Mesendoderm (in vitro differentiated cells): ENCODE results near the gene GLI3.

Source experiments
- DNase-seq: peaks from one replicate; pipeline ENCODE4 v3.0.0; 2013
- H2AK5ac ChIP-seq: 2 replicates; pipeline ENCODE4 v1.6.1; 2013; ENCODE audit warnings: low read length, inconsistent platforms
- H2BK120ac ChIP-seq: 2 replicates; pipeline ENCODE4 v1.6.1; 2013; ENCODE audit warnings: low read depth, mild to moderate bottlenecking, low read length, moderate library complexity, mixed read lengths
- H2BK15ac ChIP-seq: replicated peaks from 2 replicates; pipeline ENCODE4 v1.6.1; 2013; ENCODE audit warnings: low read depth, mild to moderate bottlenecking, moderate library complexity
- H2BK5ac ChIP-seq: 2 replicates; pipeline ENCODE4 v1.6.1; 2013; ENCODE audit warnings: low read length, inconsistent platforms
- H3K18ac ChIP-seq: 2 replicates; pipeline ENCODE4 v1.6.1; 2013; ENCODE audit warnings: mild to moderate bottlenecking, low read length, mixed read lengths
- H3K23ac ChIP-seq: one replicate; pipeline ENCODE4 v1.6.1; 2013; ENCODE audit warnings: low read length
- H3K27ac ChIP-seq: 2 replicates; pipeline ENCODE4 v1.5.1; 2013; ENCODE audit warnings: low read depth, mild to moderate bottlenecking, inconsistent platforms, low read length, moderate library complexity
- H3K27me3 ChIP-seq: 2 replicates; pipeline ENCODE4 v1.6.1; 2013; ENCODE audit warnings: low read length, control low read depth, mild to moderate bottlenecking, inconsistent platforms; ENCODE audit not compliant: insufficient read depth, poor library complexity
- H3K36me3 ChIP-seq: 2 replicates; pipeline ENCODE4 v1.6.1; 2013; ENCODE audit warnings: low read length, inconsistent platforms; ENCODE audit not compliant: control insufficient read depth, insufficient read depth
- H3K4ac ChIP-seq: one replicate; pipeline ENCODE4 v1.6.1; 2013; ENCODE audit warnings: low read depth, mild to moderate bottlenecking, low read length, moderate library complexity
- H3K4me1 ChIP-seq: 2 replicates; pipeline ENCODE4 v1.6.1; 2013; ENCODE audit warnings: low read depth, low read length, inconsistent platforms; ENCODE audit not compliant: control insufficient read depth
- H3K4me2 ChIP-seq: 2 replicates; pipeline ENCODE4 v1.6.1; 2013; ENCODE audit warnings: low read length
- H3K4me3 ChIP-seq: 2 replicates; pipeline ENCODE4 v1.5.1; 2013; ENCODE audit warnings: mild to moderate bottlenecking, low read length
- H3K56ac ChIP-seq: one replicate; pipeline ENCODE4 v1.6.1; 2013; ENCODE audit warnings: low read length
- H3K79me1 ChIP-seq: 2 replicates; pipeline ENCODE4 v1.6.1; 2013; ENCODE audit warnings: low read length, inconsistent platforms
- H3K79me2 ChIP-seq: 2 replicates; pipeline ENCODE4 v1.6.1; 2013; ENCODE audit warnings: mild to moderate bottlenecking, low read length; ENCODE audit not compliant: control insufficient read depth, insufficient read depth
- H3K9ac ChIP-seq: 2 replicates; pipeline ENCODE4 v1.6.1; 2013; ENCODE audit warnings: low read length, inconsistent platforms
- H4K5ac ChIP-seq: one replicate; pipeline ENCODE4 v1.6.1; 2013; ENCODE audit warnings: low read length
- H4K8ac ChIP-seq: one replicate; pipeline ENCODE4 v1.6.1; 2013; ENCODE audit warnings: low read depth, mild to moderate bottlenecking, control low read depth, low read length, moderate library complexity
- WGBS: extraction: QIAGEN DNeasy Blood & Tissue Kit; methylation state at CpG from one replicate; pipeline ENCODE4 v1.1.7; 2013; ENCODE audit warnings: low lambda C conversion rate, missing lambda C conversion rate; ENCODE audit not compliant: insufficient coverage; ENCODE audit errors: extremely low coverage; 5-methylcytosine and 5-hydroxymethylcytosine counted together

GLI3 gene

DNA sequence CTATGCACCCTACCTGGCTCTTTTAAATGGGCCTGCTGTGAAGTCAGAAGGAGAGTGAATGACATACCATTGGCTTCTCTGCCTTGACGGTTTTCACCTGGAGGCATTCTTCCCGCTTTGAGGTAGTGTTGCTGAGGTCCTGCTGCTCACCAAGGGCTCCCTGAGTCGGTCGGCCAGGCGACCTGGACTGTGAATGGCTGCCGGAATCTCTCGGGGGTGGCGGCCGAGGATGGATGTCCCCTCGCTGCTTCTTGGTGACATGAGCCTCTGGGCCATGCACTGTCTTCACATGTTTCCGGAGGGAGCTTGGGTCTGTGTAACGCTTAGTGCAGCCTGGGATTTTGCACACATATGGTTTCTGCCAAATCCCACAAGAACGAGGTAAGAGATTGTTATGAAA lies 264.7 kb downstream of the GLI3 start:
- no peak overlapping the region for H3K4me2 ChIP-seq
- no peak overlapping the region for H3K9ac ChIP-seq
- no peaks in the 10 kb centered on the region for H3K27me3 ChIP-seq
- no peaks in the 10 kb centered on the region for H3K79me1 ChIP-seq
- H3K79me2 ChIP-seq: no peaks in the 10 kb centered on the region
- H2AK5ac ChIP-seq: no peak overlapping the region
- no peak overlapping the region for H3K23ac ChIP-seq
- H3K4me3 ChIP-seq: no peak overlapping the region
- H3K27ac ChIP-seq: no peak overlapping the region
- no peak overlapping the region for H4K5ac ChIP-seq
- no peak overlapping the region for H3K18ac ChIP-seq
- H2BK5ac ChIP-seq: no peak overlapping the region
- H3K4me1 ChIP-seq: no peaks in the 10 kb centered on the region
- no peak overlapping the region for H3K56ac ChIP-seq
- DNase-seq: no peak
- no peak overlapping the region for H4K8ac ChIP-seq
- no peak overlapping the region for H2BK15ac ChIP-seq
- no peaks in the 10 kb centered on the region for H3K36me3 ChIP-seq
- no peak overlapping the region for H2BK120ac ChIP-seq
- no peak overlapping the region for H3K4ac ChIP-seq
- no CpG with 5 or more reads among the region's 13 CpGs for WGBS

DNA sequence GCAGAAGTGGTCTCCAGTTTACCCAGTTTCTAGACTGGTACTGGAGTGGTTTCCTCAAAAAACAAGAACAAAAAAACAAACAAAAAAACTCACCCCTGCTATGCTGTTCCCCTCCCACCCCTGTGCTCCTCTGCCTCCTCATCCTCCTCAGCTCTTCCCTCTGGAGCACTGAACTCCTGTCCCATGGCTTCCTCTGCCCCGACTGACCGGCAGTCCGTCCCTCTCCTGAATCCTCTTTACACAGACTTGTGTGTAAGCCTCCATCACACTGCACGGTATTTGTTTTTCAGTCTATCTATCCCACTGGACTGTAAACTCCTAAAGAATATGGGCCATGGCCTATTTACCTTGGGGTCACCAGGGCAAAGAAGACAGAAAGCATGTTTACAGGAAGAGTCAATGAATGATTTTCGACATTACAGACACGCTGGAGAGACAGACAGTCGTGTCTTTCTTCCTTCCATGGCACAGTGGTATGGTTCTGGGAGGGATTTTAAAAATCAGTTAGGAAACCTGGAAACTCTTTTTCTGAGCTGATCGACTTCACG lies 265.3 kb downstream of the GLI3 start:
- no peak overlapping the region for H3K4me3 ChIP-seq
- no peak overlapping the region for H3K4ac ChIP-seq
- H3K23ac ChIP-seq: no peak overlapping the region
- no peak overlapping the region for H2BK5ac ChIP-seq
- no peak overlapping the region for H4K5ac ChIP-seq
- no peak overlapping the region for H3K4me2 ChIP-seq
- no peak overlapping the region for H2BK15ac ChIP-seq
- no peak overlapping the region for H3K56ac ChIP-seq
- no peaks in the 10 kb centered on the region for H3K27me3 ChIP-seq
- no peak overlapping the region for H2AK5ac ChIP-seq
- H3K9ac ChIP-seq: no peak overlapping the region
- no peaks in the 10 kb centered on the region for H3K36me3 ChIP-seq
- no peak overlapping the region for H4K8ac ChIP-seq
- no peak overlapping the region for H3K27ac ChIP-seq
- no CpG with 5 or more reads among the region's 9 CpGs for WGBS
- no peaks in the 10 kb centered on the region for H3K79me2 ChIP-seq
- no peaks in the 10 kb centered on the region for H3K4me1 ChIP-seq
- H3K79me1 ChIP-seq: no peaks in the 10 kb centered on the region
- H3K18ac ChIP-seq: no peak overlapping the region
- H2BK120ac ChIP-seq: no peak overlapping the region
- DNase-seq: no peak

DNA sequence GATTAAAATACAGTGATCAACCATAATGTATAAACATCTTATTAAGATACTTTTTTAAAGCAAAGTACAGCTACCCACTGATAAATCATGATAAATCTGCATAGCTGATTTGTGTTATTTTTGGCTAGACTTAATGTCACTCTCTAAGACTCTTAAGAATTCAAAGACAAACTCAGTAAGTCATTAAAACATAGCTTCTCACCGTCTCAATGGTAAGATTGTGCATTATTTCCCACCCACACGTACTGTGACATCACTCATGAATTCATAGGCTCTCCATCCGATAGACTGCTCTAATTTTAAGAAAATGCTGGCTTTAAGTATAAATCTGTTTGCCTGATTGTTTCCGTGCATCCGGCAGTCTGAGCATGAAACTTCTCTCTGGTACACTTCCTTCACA lies 266.1 kb downstream of the GLI3 start:
- Histone ChIP-seq H3K56ac (no peak overlapping the region), H2BK120ac (no peak overlapping the region), H3K79me2 (no peaks in the 10 kb centered on the region), H3K4me2 (no peak overlapping the region), H2BK5ac (no peak overlapping the region), H3K36me3 (no peaks in the 10 kb centered on the region), H3K4ac (no peak overlapping the region), H3K27me3 (no peaks in the 10 kb centered on the region), H2AK5ac (no peak overlapping the region), H3K9ac (no peak overlapping the region), H3K18ac (no peak overlapping the region), H3K4me1 (no peaks in the 10 kb centered on the region), H3K79me1 (no peaks in the 10 kb centered on the region), H3K4me3 (no peak overlapping the region), H4K8ac (no peak overlapping the region), H4K5ac (no peak overlapping the region), H3K27ac (no peak overlapping the region), H3K23ac (no peak overlapping the region), H2BK15ac (no peak overlapping the region)
- WGBS: no CpG with 5 or more reads among the region's 5 CpGs
- DNase-seq: no peak

DNA sequence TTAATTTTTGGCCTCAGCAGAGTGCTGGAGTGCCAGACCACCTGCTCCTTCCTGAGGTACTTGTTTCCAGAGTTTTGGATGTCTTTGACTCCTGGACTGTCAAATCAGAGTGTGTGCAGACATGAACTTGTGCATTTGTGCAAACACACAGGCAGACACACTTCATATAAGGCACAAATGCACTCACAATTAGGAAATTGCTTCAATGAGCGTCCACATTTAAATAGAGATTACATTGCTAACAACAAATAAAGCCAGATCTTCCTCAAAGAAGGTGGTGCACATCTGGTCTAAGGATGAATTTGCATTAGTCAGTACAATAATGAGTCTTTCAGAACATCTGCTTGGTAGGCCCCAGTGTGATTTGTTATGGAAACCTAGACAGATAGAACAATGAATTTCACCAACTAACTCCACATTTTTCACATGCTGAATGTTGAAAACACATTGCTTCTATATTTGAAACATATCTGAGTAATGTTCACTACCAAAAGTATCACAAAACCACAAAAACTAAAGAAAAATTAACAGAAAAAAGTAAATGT lies 267.4 kb downstream of the GLI3 start:
- Histone ChIP-seq H3K9ac (no peak overlapping the region), H3K79me2 (no peaks in the 10 kb centered on the region), H3K79me1 (no peaks in the 10 kb centered on the region), H3K4me1 (no peaks in the 10 kb centered on the region), H3K4ac (no peak overlapping the region), H4K5ac (no peak overlapping the region), H3K23ac (no peak overlapping the region), H3K36me3 (no peaks in the 10 kb centered on the region), H3K56ac (no peak overlapping the region), H4K8ac (no peak overlapping the region), H2BK15ac (no peak overlapping the region), H3K27me3 (no peaks in the 10 kb centered on the region), H3K4me2 (no peak overlapping the region), H3K27ac (no peak overlapping the region), H3K18ac (no peak overlapping the region), H2BK5ac (no peak overlapping the region), H3K4me3 (no peak overlapping the region), H2BK120ac (no peak overlapping the region), H2AK5ac (no peak overlapping the region)
- no peak for DNase-seq
- WGBS: no CpG with 5 or more reads among the region's 1 CpG

- no peak overlapping the region for H3K23ac ChIP-seq
- H3K36me3 ChIP-seq: no peaks in the 10 kb centered on the region
- no peaks in the 10 kb centered on the region for H3K27me3 ChIP-seq
- no CpG with 5 or more reads among the region's 3 CpGs for WGBS
- no peaks in the 10 kb centered on the region for H3K4me1 ChIP-seq
- H4K8ac ChIP-seq: no peak overlapping the region
- no peak overlapping the region for H3K27ac ChIP-seq
- H3K56ac ChIP-seq: no peak overlapping the region
- H3K18ac ChIP-seq: no peak overlapping the region
- no peak overlapping the region for H2AK5ac ChIP-seq
- DNase-seq: no peak
- H3K79me1 ChIP-seq: no peaks in the 10 kb centered on the region
- no peak overlapping the region for H3K4ac ChIP-seq
- no peak overlapping the region for H2BK120ac ChIP-seq
- H3K79me2 ChIP-seq: no peaks in the 10 kb centered on the region
- no peak overlapping the region for H3K4me3 ChIP-seq
- no peak overlapping the region for H2BK15ac ChIP-seq
- H4K5ac ChIP-seq: no peak overlapping the region
- no peak overlapping the region for H3K9ac ChIP-seq
- H2BK5ac ChIP-seq: no peak overlapping the region
- H3K4me2 ChIP-seq: no peak overlapping the region
These were observed 269.9 kb downstream of the GLI3 start for GRCh38 chr7:41967156-41967555.

DNA sequence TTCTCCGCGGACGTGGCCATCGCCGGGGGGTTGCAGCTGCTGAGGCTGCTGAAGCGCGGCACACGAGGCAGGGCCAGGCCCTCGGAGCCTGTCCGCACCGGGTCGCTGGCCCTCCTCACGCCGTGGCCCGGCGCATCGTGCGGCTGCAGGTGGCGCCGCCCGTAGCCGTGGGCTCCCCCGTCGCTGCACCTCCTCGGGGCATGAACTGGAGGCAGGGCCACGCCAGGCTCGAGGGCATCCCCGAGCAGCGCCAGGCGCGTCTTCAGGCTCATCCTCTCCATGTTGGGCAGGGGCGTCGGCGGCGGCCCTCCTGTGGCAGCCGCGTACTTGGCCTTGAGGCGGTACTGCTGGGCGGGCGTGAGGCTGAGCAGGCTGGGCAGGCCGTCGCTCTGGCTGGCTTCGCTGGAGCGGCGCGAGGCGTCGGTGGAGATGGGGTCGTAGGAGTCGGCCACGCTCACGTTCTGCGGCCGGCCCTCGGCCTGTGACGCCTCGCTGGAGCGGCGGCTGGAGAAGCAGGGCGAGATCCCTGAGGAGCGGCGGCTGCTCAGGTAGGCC lies 271.0 kb downstream of the GLI3 start:
- no peaks in the 10 kb centered on the region for H3K79me2 ChIP-seq
- no peak overlapping the region for H2BK15ac ChIP-seq
- H2AK5ac ChIP-seq: no peak overlapping the region
- DNase-seq: no peak
- WGBS: no CpG with 5 or more reads among the region's 62 CpGs
- no peaks in the 10 kb centered on the region for H3K27me3 ChIP-seq
- H3K27ac ChIP-seq: no peak overlapping the region
- H3K4me1 ChIP-seq: no peaks in the 10 kb centered on the region
- H3K36me3 ChIP-seq: no peaks in the 10 kb centered on the region
- H2BK5ac ChIP-seq: no peak overlapping the region
- no peak overlapping the region for H3K18ac ChIP-seq
- H4K5ac ChIP-seq: no peak overlapping the region
- no peak overlapping the region for H3K56ac ChIP-seq
- no peak overlapping the region for H3K9ac ChIP-seq
- H3K4me3 ChIP-seq: no peak overlapping the region
- H3K79me1 ChIP-seq: no peaks in the 10 kb centered on the region
- H3K23ac ChIP-seq: no peak overlapping the region
- H4K8ac ChIP-seq: no peak overlapping the region
- no peak overlapping the region for H2BK120ac ChIP-seq
- no peak overlapping the region for H3K4me2 ChIP-seq
- no peak overlapping the region for H3K4ac ChIP-seq
